T-cell (primary cell): Measurements from ENCODE around the gene GRIN2C. TPM values are rescaled to one million over a fixed set of nuclear protein-coding genes. Genes with fewer than 3 reads are reported as not detected.

ENCODE experiments used
- ATAC-seq, 4 experiments: fragments of 200-7000 bp in 3 of 4; fragments of 150-1000 bp in 1 of 4; cut with Tn5 transposase; replicated peaks in 1 of 4; 1 replicate in 3 of 4; 2 replicates in 1 of 4; pipeline ENCODE4 v1.10.0; 2021; ENCODE audit warnings: moderate library complexity in 3 of 4, mild to moderate bottlenecking in 2 of 4, moderate number of reproducible peaks in 1 of 4
- CTCF ChIA-PET, 2 donors: fragments of 300-600 bp; sonication (Branson Sonifier 250); formaldehyde crosslinking; loops; one replicate each; lab custom pipeline; 2022; ENCODE audit warnings: antibody characterized with exemption in 2 of 2; lab: Charles Lee
- POLR2A ChIA-PET, 2 donors: fragments of 300-600 bp; sonication (Branson Sonifier 250); formaldehyde crosslinking; loops; one replicate each; lab custom pipeline; 2022; ENCODE audit warnings: antibody characterized with exemption in 2 of 2; lab: Charles Lee
- DNase-seq, 35 experiments: peaks; one replicate each; pipeline versions ENCODE4 v3.0.0 to v3.0.0-alpha.2; 2013 to 2023
- H3K27ac ChIP-seq: one replicate; pipeline ENCODE4 v1.5.1; 2013; ENCODE audit warnings: low read length
- H3K27me3 ChIP-seq, 2 experiments: replicated peaks in 1 of 2; 1 replicate in 1 of 2; 2 replicates in 1 of 2; pipeline versions ENCODE4 v1.6.1 to v1.7.0; 2013; ENCODE audit warnings: low read length in 1 of 2, mixed read lengths in 1 of 2; ENCODE audit not compliant: control insufficient read depth in 2 of 2, insufficient read depth in 2 of 2; ENCODE audit errors: extremely low read depth in 1 of 2
- H3K36me3 ChIP-seq, 2 donors: 1 replicate in 1 of 2; 2 replicates in 1 of 2; pipeline versions ENCODE4 v1.6.1 to v1.7.0; 2013; ENCODE audit warnings: low read length in 1 of 2; ENCODE audit not compliant: control insufficient read depth in 2 of 2, insufficient read depth in 1 of 2; ENCODE audit errors: extremely low read depth in 1 of 2
- H3K4me1 ChIP-seq, 2 experiments: 1 replicate in 1 of 2; 2 replicates in 1 of 2; pipeline versions ENCODE4 v1.6.1 to v1.7.0; 2013; ENCODE audit warnings: low read length in 2 of 2, mixed read lengths in 1 of 2; ENCODE audit not compliant: insufficient read depth in 2 of 2, control insufficient read depth in 1 of 2; ENCODE audit errors: extremely low read depth in 1 of 2
- H3K4me3 ChIP-seq, 2 donors: 1 replicate in 1 of 2; 2 replicates in 1 of 2; pipeline versions ENCODE4 v1.5.1 to v1.7.0; 2013; ENCODE audit warnings: mild to moderate bottlenecking in 2 of 2, low read length in 1 of 2, moderate library complexity in 1 of 2; ENCODE audit not compliant: control insufficient read depth in 1 of 2; ENCODE audit errors: extremely low read depth in 1 of 2
- H3K9me3 ChIP-seq: 2 replicates; pipeline ENCODE4 v1.7.0; 2013
- H3K27ac Mint-ChIP-seq, 2 donors: one replicate each; pipeline ENCODE4 v1.8.0; 2020 to 2021; ENCODE audit warnings: mild to moderate bottlenecking in 2 of 2, mixed read lengths in 2 of 2
- H3K27me3 Mint-ChIP-seq, 2 donors: one replicate each; pipeline ENCODE4 v1.8.0; 2021 to 2022; ENCODE audit warnings: mixed read lengths in 2 of 2
- H3K36me3 Mint-ChIP-seq: one replicate; pipeline ENCODE4 v1.8.0; 2021; ENCODE audit warnings: mixed read lengths
- H3K4me1 Mint-ChIP-seq, 3 donors: one replicate each; pipeline ENCODE4 v1.8.0; 2020 to 2022; ENCODE audit warnings: mixed read lengths in 3 of 3, mild to moderate bottlenecking in 1 of 3
- H3K4me3 Mint-ChIP-seq, 3 donors: one replicate each; pipeline ENCODE4 v1.8.0; 2020 to 2022; ENCODE audit warnings: mild to moderate bottlenecking in 3 of 3, mixed read lengths in 3 of 3, moderate library complexity in 3 of 3
- H3K9me3 Mint-ChIP-seq, 3 donors: one replicate each; pipeline ENCODE4 v1.8.0; 2020 to 2022; ENCODE audit warnings: mixed read lengths in 3 of 3
- WGBS: methylation state at CpG from one replicate; pipeline ENCODE4 v1.1.5; 2013; ENCODE audit warnings: missing lambda C conversion rate; ENCODE audit not compliant: insufficient coverage; 5-methylcytosine and 5-hydroxymethylcytosine counted together
- total RNA-seq, 35 experiments: library from RNA in 6 of 35; stranded (reverse) in 6 of 35; fragments of 120-200 nt in 1 of 35; gene quantifications; one replicate each; pipeline versions ENCODE4 v1.2.1 to v1.2.4 and lab custom pipeline; 2013 to 2026

GRIN2C gene
- total RNA-seq, 5 donors from 2014 or later (not counting 1 experiment from before 2014, with no cell fraction given): not detected

DNA sequence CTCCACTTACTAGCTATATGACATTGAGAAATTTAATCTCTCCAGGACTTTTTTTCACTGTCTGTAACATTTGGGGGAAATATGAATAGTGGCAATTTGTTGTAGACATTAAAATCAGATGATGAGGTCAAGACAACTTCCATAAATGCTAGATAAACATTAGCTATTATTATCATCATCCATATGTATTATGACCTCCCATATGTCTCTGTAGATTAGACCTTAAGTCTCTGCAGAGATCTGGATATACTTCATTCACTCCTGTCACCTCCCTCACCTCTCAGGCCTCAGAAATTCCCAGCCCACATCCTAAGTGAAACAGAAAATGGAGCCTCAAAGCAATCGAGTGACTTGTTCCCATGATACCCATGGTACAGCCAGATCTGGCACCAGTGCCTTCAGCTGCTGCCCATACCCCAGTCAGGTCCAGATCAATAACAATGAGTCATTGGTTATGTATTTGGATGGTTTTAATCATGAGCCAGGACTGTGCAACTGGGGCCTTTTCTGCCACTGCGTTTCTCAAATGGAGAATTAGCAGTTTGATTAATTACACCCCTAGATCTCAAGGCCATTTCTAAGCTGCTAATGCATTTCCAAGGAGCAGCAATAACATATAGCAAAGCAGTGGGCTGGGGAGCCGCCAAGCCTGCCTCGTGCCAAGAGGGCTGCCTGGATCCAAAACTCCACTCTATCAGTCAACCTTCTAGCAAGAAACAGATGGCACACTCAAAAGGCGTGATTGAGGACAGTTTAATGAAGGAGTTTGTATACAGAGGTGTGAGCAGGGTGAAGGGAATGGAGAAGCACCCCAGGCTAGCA lies 15.7 kb upstream of the GRIN2C start:
- Mint-ChIP-seq H3K4me1 (peaks cover 16 to 25% (median 23%) of the 10 kb centered on the region in 3 donors), H3K27ac (no peak overlapping the region), H3K36me3 (no peaks in the 10 kb centered on the region), H3K27me3 (peaks cover 0 to 3% of the 10 kb centered on the region in 2 donors), H3K4me3 (no peak overlapping the region), H3K9me3 (no peaks in the 10 kb centered on the region)
- Histone ChIP-seq H3K4me3 (no peak overlapping the region), H3K27ac (no peak overlapping the region), H3K4me1 (peaks cover 4 to 21% of the 10 kb centered on the region in 2 experiments), H3K27me3 (peaks cover 0 to 10% of the 10 kb centered on the region in 2 experiments), H3K36me3 (no peaks in the 10 kb centered on the region), H3K9me3 (no peaks in the 10 kb centered on the region)
- WGBS: 60% methylated on average over 1 of the region's 5 CpGs
- no peak for ATAC-seq
- POLR2A ChIA-PET: interaction anchor here in 1 of 2 donors (0.6 kb wide), 1 partner anchor 91 kb away, joined by 5 read pairs; no protein-coding TSS in a partner anchor
- DNase-seq: no peak
- CTCF ChIA-PET: interaction anchor here in 1 of 2 donors (1.0 kb wide), 1 partner anchor 96 kb away, joined by 10 read pairs; no protein-coding TSS in a partner anchor

DNA sequence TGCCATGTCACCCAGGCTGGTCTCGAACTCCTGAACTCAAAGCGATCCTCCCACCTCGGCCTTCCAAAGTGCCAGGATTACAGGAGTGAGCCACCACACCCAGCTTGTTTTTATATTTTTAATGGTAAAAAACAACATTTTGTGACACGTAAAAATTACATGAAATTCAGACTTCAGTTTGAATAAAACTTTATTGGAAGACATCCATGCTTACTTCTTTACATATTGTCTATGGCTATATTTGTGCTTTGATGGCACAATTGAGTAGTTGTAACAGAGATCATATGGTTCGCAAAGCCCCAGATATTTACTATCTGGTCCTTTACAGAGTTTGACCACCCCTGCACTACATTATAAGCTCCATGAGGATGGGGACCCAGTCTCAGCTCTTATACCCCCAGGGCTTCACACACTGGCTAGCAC lies 14.9 kb upstream of the GRIN2C start:
- Histone ChIP-seq H3K4me1 (peaks cover 4 to 21% of the 10 kb centered on the region in 2 experiments), H3K27ac (no peak overlapping the region), H3K36me3 (no peaks in the 10 kb centered on the region), H3K9me3 (no peaks in the 10 kb centered on the region), H3K4me3 (no peak overlapping the region), H3K27me3 (peaks cover 0 to 10% of the 10 kb centered on the region in 2 experiments)
- H3K27me3 Mint-ChIP-seq: peaks cover 0 to under 1% of the 10 kb centered on the region in 2 donors
- WGBS: no CpG with 5 or more reads among the region's 5 CpGs
- peaks cover 3% of the 10 kb centered on the region for H3K36me3 Mint-ChIP-seq
- H3K9me3 Mint-ChIP-seq: no peaks in the 10 kb centered on the region
- peaks cover 16 to 28% (median 23%) of the 10 kb centered on the region in 3 donors for H3K4me1 Mint-ChIP-seq
- POLR2A ChIA-PET: interaction anchor here in 1 of 2 donors (0.6 kb wide), 1 partner anchor 105 kb away, joined by 3 read pairs; no protein-coding TSS in a partner anchor
- peak overlapping the region in 1 of 3 donors; percentile 80 for H3K4me3 Mint-ChIP-seq
- ATAC-seq (no peak), DNase-seq (no peak)
- H3K27ac Mint-ChIP-seq: no peak overlapping the region
- CTCF ChIA-PET: no interaction called here

DNA sequence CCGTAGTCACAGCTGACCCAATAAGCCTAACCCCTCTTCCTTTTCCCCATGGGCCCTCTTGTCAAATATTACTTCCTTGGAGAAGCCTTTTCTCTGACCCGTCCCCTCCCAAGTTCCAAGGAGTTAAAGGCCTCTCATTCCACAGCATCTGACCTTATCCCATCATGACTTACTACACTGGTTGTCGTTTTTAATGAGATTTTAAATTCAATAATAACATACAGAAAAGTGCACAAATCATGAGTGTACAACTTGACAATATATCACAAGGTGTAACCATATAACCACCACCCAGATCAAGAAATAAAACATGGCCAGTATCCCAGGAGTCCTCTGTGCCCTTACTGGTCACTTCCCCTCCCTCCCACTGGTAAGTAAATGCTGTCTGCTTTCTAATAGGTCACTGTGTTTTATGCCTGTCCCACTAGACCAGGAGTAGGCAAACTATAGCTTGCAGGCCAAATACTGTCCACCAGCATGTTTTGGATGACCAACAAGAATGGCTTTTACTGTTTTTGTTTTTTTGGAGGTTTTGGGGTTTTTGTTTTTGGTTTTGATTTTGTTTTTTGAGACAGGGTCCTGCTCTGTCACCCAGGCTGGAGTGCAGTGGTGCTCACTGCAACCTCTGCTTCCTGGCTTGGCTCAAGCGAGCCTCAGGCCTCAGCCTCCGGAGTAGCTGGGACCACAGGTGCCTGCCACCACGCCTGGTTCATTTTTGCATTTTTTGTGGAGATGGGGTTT lies 14.4 kb upstream of the GRIN2C start:
- Histone ChIP-seq H3K4me3 (peak overlapping the region; percentile 76 to 91), H3K27me3 (peaks cover 0 to 7% of the 10 kb centered on the region in 2 experiments), H3K27ac (peak overlapping the region; percentile 89), H3K4me1 (peaks cover 4 to 21% of the 10 kb centered on the region in 2 experiments), H3K36me3 (peaks cover 0 to 2% of the 10 kb centered on the region in 2 donors), H3K9me3 (no peaks in the 10 kb centered on the region)
- Mint-ChIP-seq H3K27ac (peak overlapping the region; percentile 95 to 97), H3K9me3 (no peaks in the 10 kb centered on the region), H3K4me3 (peak overlapping the region; percentile 80 to 92 (median 88)), H3K4me1 (peaks cover 16 to 30% (median 23%) of the 10 kb centered on the region in 3 donors), H3K27me3 (no peaks in the 10 kb centered on the region), H3K36me3 (peaks cover 5% of the 10 kb centered on the region)
- POLR2A ChIA-PET: interaction anchor here in 1 of 2 donors (0.6 kb wide), 2 partner anchors 15 to 104 kb away, joined by 3 to 13 read pairs; no protein-coding TSS in a partner anchor
- no peak for DNase-seq
- 100% methylated on average over 1 of the region's 6 CpGs for WGBS
- ATAC-seq: no peak
- CTCF ChIA-PET: interaction anchor here in 1 of 2 donors (1.1 to 1.2 kb wide), 2 partner anchors 240 to 415 kb away, joined by 4 read pairs; partner anchors contain the start of gene SLC25A19

DNA sequence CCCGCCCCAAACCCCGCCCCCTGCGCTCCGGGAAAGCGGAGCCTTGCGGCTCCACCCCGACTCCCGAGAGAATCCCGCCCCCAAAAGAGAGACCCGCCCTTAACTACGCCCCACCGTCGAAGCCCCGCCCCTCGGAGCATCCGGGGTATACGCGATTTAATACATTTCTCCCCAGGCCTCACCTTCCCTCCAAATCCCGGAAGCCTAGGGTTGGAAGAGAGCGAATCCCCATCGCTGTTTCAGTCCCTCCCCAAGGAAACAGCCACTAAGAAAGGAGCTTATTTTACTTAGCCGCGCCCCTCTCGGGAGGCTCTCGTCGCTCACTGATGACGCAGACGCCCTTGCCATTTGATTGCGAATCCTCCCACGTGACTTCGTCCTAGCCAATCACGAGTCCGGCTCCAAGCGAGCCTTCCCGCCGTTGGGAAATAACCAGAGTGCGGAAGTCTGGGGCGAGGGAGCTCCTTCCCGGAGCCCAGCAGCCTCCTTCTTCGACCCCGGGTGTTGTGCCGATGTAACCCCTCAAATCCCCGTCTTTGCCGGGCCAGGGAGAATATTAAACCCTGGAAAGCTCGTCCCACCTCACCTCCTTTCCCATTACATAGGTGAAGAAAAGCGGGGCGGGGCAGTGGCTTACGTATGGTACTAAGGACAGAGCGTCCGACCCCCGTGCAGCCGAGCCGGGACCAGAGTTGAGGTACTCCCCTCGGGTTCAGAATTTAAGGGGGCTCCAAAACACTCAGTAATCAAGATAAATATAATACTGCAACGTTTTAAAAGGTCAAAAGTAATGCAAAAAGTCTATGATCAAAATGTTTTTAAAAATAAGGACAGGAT lies 13.6 kb upstream of the GRIN2C start:
- CTCF ChIA-PET: interaction anchor here (0.5 to 2.2 kb wide), 12 partner anchors 10 to 1779 kb away, joined by 3 to 8 read pairs (median 4); partner anchors contain the start of genes MIF4GD (in 1 of the 2), NAT9 (in 1 of the 2), RAB37 (in 1 of the 2) and SLC25A19 (in 1 of the 2)
- Mint-ChIP-seq H3K4me1 (peaks cover 16 to 30% (median 23%) of the 10 kb centered on the region in 3 donors), H3K36me3 (peaks cover 5% of the 10 kb centered on the region), H3K27me3 (no peaks in the 10 kb centered on the region), H3K9me3 (no peaks in the 10 kb centered on the region), H3K4me3 (peak overlapping the region; percentile 80 to 92 (median 88)), H3K27ac (peak overlapping the region; percentile 95 to 97)
- WGBS: 0% methylated on average over 35 of the region's 55 CpGs
- Histone ChIP-seq H3K27me3 (peaks cover 0 to 5% of the 10 kb centered on the region in 2 experiments), H3K36me3 (peaks cover 0 to 2% of the 10 kb centered on the region in 2 donors), H3K4me1 (peaks cover 4 to 21% of the 10 kb centered on the region in 2 experiments), H3K4me3 (peak overlapping the region; percentile 76 to 91), H3K9me3 (no peaks in the 10 kb centered on the region), H3K27ac (peak overlapping the region; percentile 89)
- ATAC-seq (peak; percentile 93 to 94 (median 94)), DNase-seq (peak; percentile 96 to 100 (median 99))
- POLR2A ChIA-PET: interaction anchor here (0.5 to 1.3 kb wide), 3 partner anchors 16 to 99 kb away, joined by 3 to 13 read pairs (median 4); no protein-coding TSS in a partner anchor

DNA sequence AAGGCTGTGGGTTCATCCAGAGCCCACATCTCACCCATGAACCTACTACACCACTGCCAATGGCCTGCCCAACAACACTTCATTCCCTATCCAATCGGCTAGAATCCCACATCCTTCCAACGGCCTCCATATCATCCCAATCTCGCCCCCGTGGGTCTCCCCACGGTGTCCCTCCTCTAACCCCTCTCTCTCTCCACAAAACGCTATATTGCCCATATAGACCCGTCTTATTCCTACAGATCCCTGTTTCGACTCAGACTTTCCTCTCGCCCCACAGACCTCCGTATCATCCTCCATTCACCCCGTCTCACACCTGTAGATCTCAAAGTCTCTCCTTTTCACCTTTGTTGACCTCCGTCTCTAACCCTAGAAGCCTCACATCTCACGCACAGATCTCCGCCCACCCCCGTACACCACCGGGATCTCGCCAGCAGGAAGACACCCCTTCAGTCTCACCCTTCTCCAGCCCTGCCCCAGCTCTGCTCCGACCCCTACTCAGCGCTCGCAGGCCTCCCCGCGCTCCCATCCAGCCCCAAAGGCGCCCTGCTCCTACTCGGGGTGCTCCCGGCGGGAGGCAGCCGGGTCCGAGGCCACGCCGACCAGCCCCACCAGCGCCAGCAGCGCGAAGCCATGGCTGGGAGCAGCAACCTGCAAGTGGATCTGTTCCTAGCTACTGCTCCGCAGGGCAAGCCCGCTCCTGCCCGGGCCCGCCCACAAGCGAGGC lies 12.8 kb upstream of the GRIN2C start, which contains the start of gene FDXR:
TSS of gene FDXR (minus strand) at position 682 of the 724 bp plus-strand sequence. CDS start at position 632, 50 bp downstream.
- ATAC-seq (peak; percentile 2 to 9 (median 6)), DNase-seq (peak in 1 of 35 experiments; percentile 16)
- Histone ChIP-seq H3K4me3 (peak within 1 kb of the TSS; percentile 76 to 91), H3K27me3 (no peaks in the 10 kb centered on the region), H3K4me1 (peaks cover 4 to 21% of the 10 kb centered on the region in 2 experiments), H3K27ac (peak within 1 kb of the TSS; percentile 89), H3K36me3 (peaks cover 0 to 2% of the 10 kb centered on the region in 2 donors), H3K9me3 (no peaks in the 10 kb centered on the region)
- H3K27me3 Mint-ChIP-seq: no peaks in the 10 kb centered on the region
- H3K4me3 Mint-ChIP-seq: peak within 1 kb of the TSS; percentile 80 to 92 (median 88)
- POLR2A ChIA-PET: interaction anchor here (0.5 to 1.3 kb wide), 2 partner anchors 97 to 99 kb away, joined by 3 to 4 read pairs; no protein-coding TSS in a partner anchor
- H3K27ac Mint-ChIP-seq: peak within 1 kb of the TSS; percentile 95 to 97
- CTCF ChIA-PET: interaction anchor here (0.5 to 2.2 kb wide), 11 partner anchors 9 to 1778 kb away, joined by 3 to 8 read pairs (median 4); partner anchors contain the start of genes NAT9 (in 1 of the 2), RAB37 (in 1 of the 2) and SLC25A19 (in 1 of the 2)
- peaks cover 5% of the 10 kb centered on the region for H3K36me3 Mint-ChIP-seq
- WGBS: 11% methylated on average over 38 of the region's 38 CpGs
- no peaks in the 10 kb centered on the region for H3K9me3 Mint-ChIP-seq
- peaks cover 16 to 30% (median 23%) of the 10 kb centered on the region in 3 donors for H3K4me1 Mint-ChIP-seq
